Breast epithelium (tissue), 4 donors: ENCODE measurements around the gene C4orf50. TPM values are rescaled to one million over a fixed set of nuclear protein-coding genes. Genes with fewer than 3 reads are reported as not detected.

Source experiments
- DNase-seq, 2 donors: peaks; one replicate each; pipeline ENCODE4 v3.0.0-alpha.2; 2019; ENCODE audit warnings: low spot score in 2 of 2
- H3K27ac ChIP-seq, 2 donors: fragments of 200-600 bp; sonication (generic) in 1 of 2; one replicate each; pipeline ENCODE4 v1.5.1; 2016 to 2019; ENCODE audit warnings: mild to moderate bottlenecking in 1 of 2
- H3K27me3 ChIP-seq, 2 donors: fragments of 200-600 bp; sonication (generic) in 1 of 2; one replicate each; pipeline versions ENCODE4 v1.5.1 to v1.6.0; 2017 to 2019; ENCODE audit warnings: control low read depth in 1 of 2, mild to moderate bottlenecking in 1 of 2
- H3K36me3 ChIP-seq: fragments of 200-600 bp; one replicate; pipeline ENCODE4 v1.5.1; 2019
- H3K4me1 ChIP-seq, 2 donors: fragments of 200-600 bp; sonication (generic); one replicate each; pipeline ENCODE4 v1.5.1; 2016 to 2019; ENCODE audit warnings: control low read depth in 1 of 2
- H3K4me3 ChIP-seq, 3 donors: fragments of 200-600 bp; sonication (generic); 1 replicate in 2 of 3; 2 replicates in 1 of 3; pipeline ENCODE4 v1.5.1; 2016 to 2019; ENCODE audit warnings: mild to moderate bottlenecking in 3 of 3, moderate library complexity in 2 of 3
- H3K9me3 ChIP-seq, 2 donors: fragments of 200-600 bp; sonication (generic) in 1 of 2; one replicate each; pipeline ENCODE4 v1.5.1; 2016 to 2019; ENCODE audit warnings: control low read depth in 1 of 2
- CTCF ChIP-seq, 3 donors: fragments of 450-650 bp; IDR thresholded peaks; one replicate each; pipeline ENCODE4 v1.5.1; 2016 to 2017; ENCODE audit warnings: antibody characterized with exemption in 3 of 3, mild to moderate bottlenecking in 3 of 3, moderate library complexity in 3 of 3
- POLR2A ChIP-seq: fragments of 450-650 bp; IDR thresholded peaks from one replicate; pipeline ENCODE4 v1.6.1; 2016; ENCODE audit warnings: antibody characterized with exemption, mild to moderate bottlenecking, moderate library complexity
- POLR2AphosphoS5 ChIP-seq, 3 donors: sonication (generic); formaldehyde crosslinking; IDR thresholded peaks; one replicate each; pipeline ENCODE4 v1.6.1; 2017; ENCODE audit warnings: antibody characterized with exemption in 3 of 3
- intact Hi-C: fragments of 100-400 bp; cut with DNase I; formaldehyde crosslinking; loops from one replicate; pipeline ENCODE4 v1.15.1; 2023; ENCODE audit warnings: low total_unique reads
- total RNA-seq, 3 donors: library from RNA; depleted of rRNA; stranded (reverse); fragments of >200 nt; gene quantifications; one replicate each; pipeline ENCODE4 v1.1.0, GENCODE V29; 2016

C4orf50 gene
- total RNA-seq, 3 donors from 2014 or later: under 0.01 TPM; not detected in 1

DNA sequence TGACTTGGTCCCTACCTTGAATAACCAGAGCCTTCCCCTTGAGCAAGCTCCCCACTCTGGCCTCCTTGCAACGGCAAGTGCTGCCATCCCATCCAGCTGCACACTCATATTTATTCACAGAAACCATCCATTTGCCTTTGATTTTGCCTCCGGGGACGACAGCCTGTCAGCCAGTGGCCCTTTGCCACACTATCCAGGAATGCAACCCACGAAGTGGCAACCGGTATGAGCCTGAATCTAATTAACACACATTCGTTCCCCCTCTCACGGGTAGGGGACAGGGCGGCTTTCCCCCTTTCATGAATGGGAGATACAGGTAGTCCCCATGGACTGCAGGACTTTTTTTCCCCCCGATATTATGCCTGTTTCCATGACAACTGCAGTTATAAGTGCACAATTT lies 140.8 kb downstream of the C4orf50 start:
- TF ChIP-seq POLR2AphosphoS5 (IDR thresholded peaks at IDR 0.05) (no peak), POLR2A (no peak)
- Histone ChIP-seq H3K36me3 (no peaks in the 10 kb centered on the region), H3K27ac (no peak overlapping the region), H3K4me1 (no peaks in the 10 kb centered on the region), H3K27me3 (peaks cover 0 to 8% of the 10 kb centered on the region in 2 donors), H3K9me3 (no peaks in the 10 kb centered on the region), H3K4me3 (no peak overlapping the region)
- no peak for DNase-seq
- intact Hi-C loops: no loop called here

DNA sequence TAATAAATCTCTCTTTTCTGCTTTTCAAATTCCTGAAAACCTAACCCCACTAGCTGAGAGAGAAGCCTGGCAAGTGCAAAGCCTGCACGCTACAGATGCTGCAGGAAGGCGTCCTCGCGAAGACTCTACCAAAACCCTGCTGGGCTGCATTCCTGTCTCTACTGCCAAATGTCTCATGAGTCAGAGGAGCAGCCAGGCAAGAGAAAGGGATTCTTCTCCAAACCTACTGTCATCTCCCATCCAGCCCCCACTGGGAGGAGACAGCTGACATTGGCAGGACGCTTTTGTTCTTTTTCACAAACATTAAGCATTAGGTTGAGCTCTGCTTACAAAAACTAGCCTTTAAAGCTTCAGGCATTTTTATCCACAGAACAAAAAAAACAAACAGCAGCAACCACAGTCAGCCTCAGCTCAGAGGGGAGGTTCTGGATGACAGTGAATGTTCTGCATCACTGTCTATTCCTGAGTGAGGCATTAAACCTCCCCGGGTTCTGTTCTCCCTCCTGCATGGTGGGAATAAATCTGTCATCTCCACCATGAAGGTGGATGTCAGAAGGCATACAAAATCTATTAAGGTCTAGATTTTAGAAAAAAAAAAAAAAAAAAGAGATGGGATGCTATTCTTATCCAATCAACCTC lies 143.3 kb downstream of the C4orf50 start:
- Histone ChIP-seq H3K36me3 (no peaks in the 10 kb centered on the region), H3K4me1 (no peaks in the 10 kb centered on the region), H3K9me3 (no peaks in the 10 kb centered on the region), H3K27me3 (peaks cover 0 to 8% of the 10 kb centered on the region in 2 donors), H3K4me3 (no peak overlapping the region), H3K27ac (no peak overlapping the region)
- TF ChIP-seq CTCF (IDR thresholded peaks at IDR 0.05): no peak
- no peak for TF ChIP-seq POLR2AphosphoS5 (IDR thresholded peaks at IDR 0.05)
- no peak for TF ChIP-seq POLR2A
- intact Hi-C loops: no loop called here
- DNase-seq: no peak

DNA sequence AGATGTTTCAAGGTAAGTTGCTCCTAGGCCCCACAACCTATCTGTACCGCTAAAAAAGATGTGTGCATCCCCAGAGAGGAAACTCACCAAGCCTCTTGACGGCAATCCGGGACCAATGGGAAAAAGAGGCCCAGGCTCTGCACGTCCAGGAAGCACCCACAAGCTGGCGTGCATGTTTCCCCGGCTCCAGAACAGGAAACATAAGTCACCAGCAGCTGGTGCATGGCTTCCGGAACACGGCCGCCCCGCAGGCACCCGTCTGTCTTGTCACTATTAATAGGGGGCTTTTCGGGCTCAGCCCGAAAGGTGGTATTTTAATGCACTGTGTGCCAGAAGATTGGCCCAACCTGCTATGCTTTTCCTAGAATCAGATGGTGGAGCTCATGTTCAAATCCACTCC lies 147.5 kb downstream of the C4orf50 start:
- no peak for TF ChIP-seq CTCF (IDR thresholded peaks at IDR 0.05)
- no peak for TF ChIP-seq POLR2AphosphoS5 (IDR thresholded peaks at IDR 0.05)
- no peak for TF ChIP-seq POLR2A
- no peak for DNase-seq
- H3K9me3 ChIP-seq: no peaks in the 10 kb centered on the region
- no peak overlapping the region for H3K27ac ChIP-seq
- peaks cover 0 to 13% of the 10 kb centered on the region in 2 donors for H3K27me3 ChIP-seq
- intact Hi-C loops: no loop called here
- no peak overlapping the region for H3K4me3 ChIP-seq
- no peaks in the 10 kb centered on the region for H3K4me1 ChIP-seq
- no peaks in the 10 kb centered on the region for H3K36me3 ChIP-seq

DNA sequence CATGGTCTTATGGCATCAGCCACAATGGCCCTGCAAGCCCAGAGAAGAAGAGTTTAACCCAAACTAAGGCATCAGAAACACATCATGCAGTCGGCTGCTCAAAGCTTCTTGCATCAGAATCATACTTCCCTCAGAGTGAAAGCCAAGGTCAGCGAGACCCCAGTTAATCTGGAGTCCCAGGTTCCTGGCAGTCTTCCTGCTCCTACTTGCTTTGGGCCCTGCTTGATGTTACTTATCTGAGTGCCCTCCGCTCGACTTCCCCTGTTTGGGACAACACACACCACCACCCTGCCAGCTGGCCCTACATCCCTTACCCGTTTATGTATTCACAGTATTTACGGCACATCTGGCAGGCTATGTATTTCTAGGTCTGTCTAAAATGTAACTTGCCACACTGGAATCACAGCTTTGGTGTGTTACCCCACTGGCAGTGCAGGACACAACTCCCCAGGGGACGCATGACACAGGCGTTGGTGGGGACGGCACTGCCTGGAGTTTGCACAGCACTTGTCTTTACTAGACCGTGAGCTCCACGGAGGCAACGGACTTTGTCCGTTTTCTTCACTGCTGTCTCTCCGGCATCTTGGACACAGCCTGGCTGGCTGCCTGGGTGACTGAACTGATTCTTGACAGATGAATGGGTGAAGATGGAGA lies 148.1 kb downstream of the C4orf50 start:
- H3K4me3 ChIP-seq: no peak overlapping the region
- no peaks in the 10 kb centered on the region for H3K9me3 ChIP-seq
- no peaks in the 10 kb centered on the region for H3K4me1 ChIP-seq
- intact Hi-C loops: no loop called here
- no peak overlapping the region for H3K27ac ChIP-seq
- H3K27me3 ChIP-seq: peaks cover 0 to 13% of the 10 kb centered on the region in 2 donors
- TF ChIP-seq CTCF (IDR thresholded peaks at IDR 0.05): no peak
- TF ChIP-seq POLR2AphosphoS5 (IDR thresholded peaks at IDR 0.05): no peak
- TF ChIP-seq POLR2A: no peak
- DNase-seq: no peak
- no peaks in the 10 kb centered on the region for H3K36me3 ChIP-seq

DNA sequence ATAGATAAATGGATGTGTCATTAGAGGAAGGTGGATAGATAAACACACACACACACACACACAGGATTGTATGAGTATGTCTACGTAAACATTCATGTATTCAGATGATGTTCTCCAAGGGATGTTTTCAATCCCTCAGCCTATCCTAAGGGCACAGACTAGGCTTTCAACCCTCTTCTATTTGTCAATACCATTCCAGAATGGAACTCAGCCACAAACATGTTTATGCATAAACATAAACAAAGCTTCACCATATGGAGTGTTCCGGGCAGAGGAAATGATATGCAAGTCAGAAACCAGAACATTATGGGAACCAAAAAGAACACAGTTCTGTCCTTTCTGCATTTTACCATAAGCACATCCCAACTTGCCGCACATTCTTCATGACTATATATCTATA lies 150.4 kb downstream of the C4orf50 start:
- Histone ChIP-seq H3K4me1 (no peaks in the 10 kb centered on the region), H3K4me3 (no peak overlapping the region), H3K27me3 (peaks cover 0 to 9% of the 10 kb centered on the region in 2 donors), H3K9me3 (no peaks in the 10 kb centered on the region), H3K27ac (no peak overlapping the region), H3K36me3 (no peaks in the 10 kb centered on the region)
- DNase-seq: no peak
- intact Hi-C loops: no loop called here
- TF ChIP-seq CTCF (IDR thresholded peaks at IDR 0.05): no peak
- no peak for TF ChIP-seq POLR2A
- TF ChIP-seq POLR2AphosphoS5 (IDR thresholded peaks at IDR 0.05): no peak
